ENCODE data around the gene PI4K2B.

GRCh38 chr4:25290490-25291067 is 56.7 kb downstream of the PI4K2B start:
- no peak for TF ChIP-seq POLR2AphosphoS5 (IDR thresholded peaks at IDR 0.05; ENCODE audit: low read depth)
- TF ChIP-seq, protein P1, sequence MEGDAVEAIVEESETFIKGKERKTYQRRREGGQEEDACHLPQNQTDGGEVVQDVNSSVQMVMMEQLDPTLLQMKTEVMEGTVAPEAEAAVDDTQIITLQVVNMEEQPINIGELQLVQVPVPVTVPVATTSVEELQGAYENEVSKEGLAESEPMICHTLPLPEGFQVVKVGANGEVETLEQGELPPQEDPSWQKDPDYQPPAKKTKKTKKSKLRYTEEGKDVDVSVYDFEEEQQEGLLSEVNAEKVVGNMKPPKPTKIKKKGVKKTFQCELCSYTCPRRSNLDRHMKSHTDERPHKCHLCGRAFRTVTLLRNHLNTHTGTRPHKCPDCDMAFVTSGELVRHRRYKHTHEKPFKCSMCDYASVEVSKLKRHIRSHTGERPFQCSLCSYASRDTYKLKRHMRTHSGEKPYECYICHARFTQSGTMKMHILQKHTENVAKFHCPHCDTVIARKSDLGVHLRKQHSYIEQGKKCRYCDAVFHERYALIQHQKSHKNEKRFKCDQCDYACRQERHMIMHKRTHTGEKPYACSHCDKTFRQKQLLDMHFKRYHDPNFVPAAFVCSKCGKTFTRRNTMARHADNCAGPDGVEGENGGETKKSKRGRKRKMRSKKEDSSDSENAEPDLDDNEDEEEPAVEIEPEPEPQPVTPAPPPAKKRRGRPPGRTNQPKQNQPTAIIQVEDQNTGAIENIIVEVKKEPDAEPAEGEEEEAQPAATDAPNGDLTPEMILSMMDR (conservative IDR thresholded peaks at IDR 0.05; ENCODE audit: low read depth in 2 of 2): no peak
- TF ChIP-seq, protein P2, sequence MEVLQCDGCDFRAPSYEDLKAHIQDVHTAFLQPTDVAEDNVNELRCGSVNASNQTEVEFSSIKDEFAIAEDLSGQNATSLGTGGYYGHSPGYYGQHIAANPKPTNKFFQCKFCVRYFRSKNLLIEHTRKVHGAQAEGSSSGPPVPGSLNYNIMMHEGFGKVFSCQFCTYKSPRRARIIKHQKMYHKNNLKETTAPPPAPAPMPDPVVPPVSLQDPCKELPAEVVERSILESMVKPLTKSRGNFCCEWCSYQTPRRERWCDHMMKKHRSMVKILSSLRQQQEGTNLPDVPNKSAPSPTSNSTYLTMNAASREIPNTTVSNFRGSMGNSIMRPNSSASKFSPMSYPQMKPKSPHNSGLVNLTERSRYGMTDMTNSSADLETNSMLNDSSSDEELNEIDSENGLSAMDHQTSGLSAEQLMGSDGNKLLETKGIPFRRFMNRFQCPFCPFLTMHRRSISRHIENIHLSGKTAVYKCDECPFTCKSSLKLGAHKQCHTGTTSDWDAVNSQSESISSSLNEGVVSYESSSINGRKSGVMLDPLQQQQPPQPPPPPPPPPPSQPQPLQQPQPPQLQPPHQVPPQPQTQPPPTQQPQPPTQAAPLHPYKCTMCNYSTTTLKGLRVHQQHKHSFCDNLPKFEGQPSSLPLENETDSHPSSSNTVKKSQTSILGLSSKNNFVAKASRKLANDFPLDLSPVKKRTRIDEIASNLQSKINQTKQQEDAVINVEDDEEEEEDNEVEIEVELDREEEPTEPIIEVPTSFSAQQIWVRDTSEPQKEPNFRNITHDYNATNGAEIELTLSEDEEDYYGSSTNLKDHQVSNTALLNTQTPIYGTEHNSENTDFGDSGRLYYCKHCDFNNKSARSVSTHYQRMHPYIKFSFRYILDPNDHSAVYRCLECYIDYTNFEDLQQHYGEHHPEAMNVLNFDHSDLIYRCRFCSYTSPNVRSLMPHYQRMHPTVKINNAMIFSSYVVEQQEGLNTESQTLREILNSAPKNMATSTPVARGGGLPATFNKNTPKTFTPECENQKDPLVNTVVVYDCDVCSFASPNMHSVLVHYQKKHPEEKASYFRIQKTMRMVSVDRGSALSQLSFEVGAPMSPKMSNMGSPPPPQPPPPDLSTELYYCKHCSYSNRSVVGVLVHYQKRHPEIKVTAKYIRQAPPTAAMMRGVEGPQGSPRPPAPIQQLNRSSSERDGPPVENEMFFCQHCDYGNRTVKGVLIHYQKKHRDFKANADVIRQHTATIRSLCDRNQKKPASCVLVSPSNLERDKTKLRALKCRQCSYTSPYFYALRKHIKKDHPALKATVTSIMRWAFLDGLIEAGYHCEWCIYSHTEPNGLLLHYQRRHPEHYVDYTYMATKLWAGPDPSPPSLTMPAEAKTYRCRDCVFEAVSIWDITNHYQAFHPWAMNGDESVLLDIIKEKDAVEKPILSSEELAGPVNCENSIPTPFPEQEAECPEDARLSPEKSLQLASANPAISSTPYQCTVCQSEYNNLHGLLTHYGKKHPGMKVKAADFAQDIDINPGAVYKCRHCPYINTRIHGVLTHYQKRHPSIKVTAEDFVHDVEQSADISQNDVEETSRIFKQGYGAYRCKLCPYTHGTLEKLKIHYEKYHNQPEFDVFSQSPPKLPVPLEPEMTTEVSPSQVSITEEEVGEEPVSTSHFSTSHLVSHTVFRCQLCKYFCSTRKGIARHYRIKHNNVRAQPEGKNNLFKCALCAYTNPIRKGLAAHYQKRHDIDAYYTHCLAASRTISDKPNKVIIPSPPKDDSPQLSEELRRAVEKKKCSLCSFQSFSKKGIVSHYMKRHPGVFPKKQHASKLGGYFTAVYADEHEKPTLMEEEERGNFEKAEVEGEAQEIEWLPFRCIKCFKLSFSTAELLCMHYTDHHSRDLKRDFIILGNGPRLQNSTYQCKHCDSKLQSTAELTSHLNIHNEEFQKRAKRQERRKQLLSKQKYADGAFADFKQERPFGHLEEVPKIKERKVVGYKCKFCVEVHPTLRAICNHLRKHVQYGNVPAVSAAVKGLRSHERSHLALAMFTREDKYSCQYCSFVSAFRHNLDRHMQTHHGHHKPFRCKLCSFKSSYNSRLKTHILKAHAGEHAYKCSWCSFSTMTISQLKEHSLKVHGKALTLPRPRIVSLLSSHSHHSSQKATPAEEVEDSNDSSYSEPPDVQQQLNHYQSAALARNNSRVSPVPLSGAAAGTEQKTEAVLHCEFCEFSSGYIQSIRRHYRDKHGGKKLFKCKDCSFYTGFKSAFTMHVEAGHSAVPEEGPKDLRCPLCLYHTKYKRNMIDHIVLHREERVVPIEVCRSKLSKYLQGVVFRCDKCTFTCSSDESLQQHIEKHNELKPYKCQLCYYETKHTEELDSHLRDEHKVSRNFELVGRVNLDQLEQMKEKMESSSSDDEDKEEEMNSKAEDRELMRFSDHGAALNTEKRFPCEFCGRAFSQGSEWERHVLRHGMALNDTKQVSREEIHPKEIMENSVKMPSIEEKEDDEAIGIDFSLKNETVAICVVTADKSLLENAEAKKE (CRISPR knock-in tag; IDR thresholded peaks at IDR 0.05): no peak
- TF ChIP-seq, protein P3, sequence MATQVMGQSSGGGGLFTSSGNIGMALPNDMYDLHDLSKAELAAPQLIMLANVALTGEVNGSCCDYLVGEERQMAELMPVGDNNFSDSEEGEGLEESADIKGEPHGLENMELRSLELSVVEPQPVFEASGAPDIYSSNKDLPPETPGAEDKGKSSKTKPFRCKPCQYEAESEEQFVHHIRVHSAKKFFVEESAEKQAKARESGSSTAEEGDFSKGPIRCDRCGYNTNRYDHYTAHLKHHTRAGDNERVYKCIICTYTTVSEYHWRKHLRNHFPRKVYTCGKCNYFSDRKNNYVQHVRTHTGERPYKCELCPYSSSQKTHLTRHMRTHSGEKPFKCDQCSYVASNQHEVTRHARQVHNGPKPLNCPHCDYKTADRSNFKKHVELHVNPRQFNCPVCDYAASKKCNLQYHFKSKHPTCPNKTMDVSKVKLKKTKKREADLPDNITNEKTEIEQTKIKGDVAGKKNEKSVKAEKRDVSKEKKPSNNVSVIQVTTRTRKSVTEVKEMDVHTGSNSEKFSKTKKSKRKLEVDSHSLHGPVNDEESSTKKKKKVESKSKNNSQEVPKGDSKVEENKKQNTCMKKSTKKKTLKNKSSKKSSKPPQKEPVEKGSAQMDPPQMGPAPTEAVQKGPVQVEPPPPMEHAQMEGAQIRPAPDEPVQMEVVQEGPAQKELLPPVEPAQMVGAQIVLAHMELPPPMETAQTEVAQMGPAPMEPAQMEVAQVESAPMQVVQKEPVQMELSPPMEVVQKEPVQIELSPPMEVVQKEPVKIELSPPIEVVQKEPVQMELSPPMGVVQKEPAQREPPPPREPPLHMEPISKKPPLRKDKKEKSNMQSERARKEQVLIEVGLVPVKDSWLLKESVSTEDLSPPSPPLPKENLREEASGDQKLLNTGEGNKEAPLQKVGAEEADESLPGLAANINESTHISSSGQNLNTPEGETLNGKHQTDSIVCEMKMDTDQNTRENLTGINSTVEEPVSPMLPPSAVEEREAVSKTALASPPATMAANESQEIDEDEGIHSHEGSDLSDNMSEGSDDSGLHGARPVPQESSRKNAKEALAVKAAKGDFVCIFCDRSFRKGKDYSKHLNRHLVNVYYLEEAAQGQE (IDR thresholded peaks at IDR 0.05; ENCODE audit: unreplicated experiment): no peak
- no peak for TF ChIP-seq EZH2 (IDR thresholded peaks at IDR 0.05; ENCODE audit: low read depth, unreplicated experiment)
